ENCODE results near the gene CDH22.

CDH22 gene

GRCh38 chr20:46344488-46345162 is 36.3 kb upstream of the CDH22 start:
- no peak overlapping the region for H3K9ac ChIP-seq (ENCODE audit: low read length)
- peaks cover 31% of the 10 kb centered on the region for H3K27me3 ChIP-seq (ENCODE audit: low read depth, low read length)
- H3K4me3 ChIP-seq (ENCODE audit: low read length): no peak overlapping the region
- H3K4me2 ChIP-seq (ENCODE audit: low read length): no peak overlapping the region
- H3K79me2 ChIP-seq (ENCODE audit: low read length): no peaks in the 10 kb centered on the region
- H3K27ac ChIP-seq (ENCODE audit: low read length): no peak overlapping the region
- TF ChIP-seq, protein P1, sequence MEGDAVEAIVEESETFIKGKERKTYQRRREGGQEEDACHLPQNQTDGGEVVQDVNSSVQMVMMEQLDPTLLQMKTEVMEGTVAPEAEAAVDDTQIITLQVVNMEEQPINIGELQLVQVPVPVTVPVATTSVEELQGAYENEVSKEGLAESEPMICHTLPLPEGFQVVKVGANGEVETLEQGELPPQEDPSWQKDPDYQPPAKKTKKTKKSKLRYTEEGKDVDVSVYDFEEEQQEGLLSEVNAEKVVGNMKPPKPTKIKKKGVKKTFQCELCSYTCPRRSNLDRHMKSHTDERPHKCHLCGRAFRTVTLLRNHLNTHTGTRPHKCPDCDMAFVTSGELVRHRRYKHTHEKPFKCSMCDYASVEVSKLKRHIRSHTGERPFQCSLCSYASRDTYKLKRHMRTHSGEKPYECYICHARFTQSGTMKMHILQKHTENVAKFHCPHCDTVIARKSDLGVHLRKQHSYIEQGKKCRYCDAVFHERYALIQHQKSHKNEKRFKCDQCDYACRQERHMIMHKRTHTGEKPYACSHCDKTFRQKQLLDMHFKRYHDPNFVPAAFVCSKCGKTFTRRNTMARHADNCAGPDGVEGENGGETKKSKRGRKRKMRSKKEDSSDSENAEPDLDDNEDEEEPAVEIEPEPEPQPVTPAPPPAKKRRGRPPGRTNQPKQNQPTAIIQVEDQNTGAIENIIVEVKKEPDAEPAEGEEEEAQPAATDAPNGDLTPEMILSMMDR (IDR thresholded peaks at IDR 0.05; ENCODE audit: low read depth, low read length): no peak
- no peak for TF ChIP-seq EZH2phosphoT487 (IDR thresholded peaks at IDR 0.05; ENCODE audit: low read depth)
- H3K36me3 ChIP-seq (replicated peaks; ENCODE audit: low read depth, low read length): no peaks in the 10 kb centered on the region
- peaks cover 6% of the 10 kb centered on the region; the same call in 1 of the 2 replicates for H3K4me1 ChIP-seq (ENCODE audit: low read length)
- H4K20me1 ChIP-seq (ENCODE audit: insufficient read depth, low read length): no peaks in the 10 kb centered on the region
- H2AFZ ChIP-seq (ENCODE audit: low read depth, low read length): no peak overlapping the region
- no peaks in the 10 kb centered on the region for H3K9me3 ChIP-seq (ENCODE audit: insufficient read depth, low read length)

- no peak overlapping the region for H3K4me3 ChIP-seq (ENCODE audit: low read length)
- no peaks in the 10 kb centered on the region for H3K9me3 ChIP-seq (ENCODE audit: insufficient read depth, low read length)
- H4K20me1 ChIP-seq (ENCODE audit: insufficient read depth, low read length): no peaks in the 10 kb centered on the region
- H3K36me3 ChIP-seq (replicated peaks; ENCODE audit: low read depth, low read length): no peaks in the 10 kb centered on the region
- H3K79me2 ChIP-seq (ENCODE audit: low read length): no peaks in the 10 kb centered on the region
- no peak overlapping the region for H3K4me2 ChIP-seq (ENCODE audit: low read length)
- no peak overlapping the region for H3K9ac ChIP-seq (ENCODE audit: low read length)
- TF ChIP-seq, protein P1 (IDR thresholded peaks at IDR 0.05; ENCODE audit: low read depth, low read length): no peak
- no peak for TF ChIP-seq EZH2phosphoT487 (IDR thresholded peaks at IDR 0.05; ENCODE audit: low read depth)
- no peak overlapping the region for H2AFZ ChIP-seq (ENCODE audit: low read depth, low read length)
- no peak overlapping the region for H3K27ac ChIP-seq (ENCODE audit: low read length)
- peaks cover 37% of the 10 kb centered on the region for H3K27me3 ChIP-seq (ENCODE audit: low read depth, low read length)
- no peaks in the 10 kb centered on the region for H3K4me1 ChIP-seq (ENCODE audit: low read length)
Measured at GRCh38 chr20:46343975-46344357, 35.7 kb upstream of the CDH22 start.

- Histone ChIP-seq H3K9ac (ENCODE audit: low read length) (no peak overlapping the region), H3K4me1 (ENCODE audit: low read length) (no peaks in the 10 kb centered on the region), H3K27ac (ENCODE audit: low read length) (no peak overlapping the region), H3K27me3 (ENCODE audit: low read depth, low read length) (peaks cover 42% of the 10 kb centered on the region), H3K36me3 (replicated peaks; ENCODE audit: low read depth, low read length) (no peaks in the 10 kb centered on the region), H3K4me3 (ENCODE audit: low read length) (no peak overlapping the region), H4K20me1 (ENCODE audit: insufficient read depth, low read length) (no peaks in the 10 kb centered on the region), H3K9me3 (ENCODE audit: insufficient read depth, low read length) (no peaks in the 10 kb centered on the region), H3K4me2 (ENCODE audit: low read length) (no peak overlapping the region), H3K79me2 (ENCODE audit: low read length) (no peaks in the 10 kb centered on the region), H2AFZ (ENCODE audit: low read depth, low read length) (no peak overlapping the region)
- TF ChIP-seq, protein P1 (IDR thresholded peaks at IDR 0.05; ENCODE audit: low read depth, low read length): no peak
- TF ChIP-seq EZH2phosphoT487 (IDR thresholded peaks at IDR 0.05; ENCODE audit: low read depth): no peak
Measured at GRCh38 chr20:46343348-46343974, 35.2 kb upstream of the CDH22 start.

- H3K27me3 ChIP-seq (ENCODE audit: low read depth, low read length): peaks cover 49% of the 10 kb centered on the region
- H3K27ac ChIP-seq (ENCODE audit: low read length): no peak overlapping the region
- no peak overlapping the region for H3K9ac ChIP-seq (ENCODE audit: low read length)
- no peak overlapping the region for H3K4me2 ChIP-seq (ENCODE audit: low read length)
- no peak overlapping the region for H2AFZ ChIP-seq (ENCODE audit: low read depth, low read length)
- H3K79me2 ChIP-seq (ENCODE audit: low read length): no peaks in the 10 kb centered on the region
- H3K4me3 ChIP-seq (ENCODE audit: low read length): no peak overlapping the region
- no peaks in the 10 kb centered on the region for H4K20me1 ChIP-seq (ENCODE audit: insufficient read depth, low read length)
- no peak for TF ChIP-seq EZH2phosphoT487 (IDR thresholded peaks at IDR 0.05; ENCODE audit: low read depth)
- TF ChIP-seq, protein P1 (IDR thresholded peaks at IDR 0.05; ENCODE audit: low read depth, low read length): no peak
- no peaks in the 10 kb centered on the region for H3K4me1 ChIP-seq (ENCODE audit: low read length)
- no peaks in the 10 kb centered on the region for H3K9me3 ChIP-seq (ENCODE audit: insufficient read depth, low read length)
- no peaks in the 10 kb centered on the region for H3K36me3 ChIP-seq (replicated peaks; ENCODE audit: low read depth, low read length)
Measured at GRCh38 chr20:46342451-46343347, 34.4 kb upstream of the CDH22 start.
